Cerebellar nuclear complex (tissue), 1 donor: ENCODE data around the gene GGT6.
"Not testable (repeated sequence)": the region's sequence is repeated elsewhere in the genome, so short reads cannot be mapped to it uniquely, and the experiment has no call there.

Experiments used
- DNase-seq, 2 experiments: peaks; one replicate each; lab custom pipeline; 2025; lab: John Stamatoyannopoulos, UW

GGT6 gene

DNA sequence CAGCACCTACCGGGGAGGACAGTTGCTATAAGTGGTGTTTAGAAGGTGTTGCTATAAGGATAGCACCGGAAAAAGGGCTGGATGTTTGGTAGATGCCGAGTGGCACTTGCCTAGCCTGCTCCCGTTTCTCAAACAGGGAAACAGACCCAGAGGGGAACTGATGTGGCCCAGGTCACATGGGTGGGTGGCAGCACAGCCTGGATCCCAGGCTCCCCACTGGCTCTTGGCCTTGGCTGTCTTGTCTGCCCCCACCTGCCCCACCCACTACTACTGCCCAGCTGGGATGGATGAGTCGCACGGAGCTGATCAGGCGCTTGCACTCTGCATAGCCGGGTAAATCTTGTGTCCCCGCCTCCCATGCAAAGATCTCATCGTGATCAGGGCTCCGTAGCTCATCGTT lies 31.2 kb upstream of the GGT6 start:
- DNase-seq, result no peak

GRCh38 chr17:4590981-4591453 lies 30.6 kb upstream of the GGT6 start:
- no peak for DNase-seq

- DNase-seq, result not testable (repeated sequence)
These were observed 29.7 kb upstream of the GGT6 start for GRCh38 chr17:4590042-4590441.

- DNase-seq, result no peak
These were observed 28.7 kb upstream of the GGT6 start for GRCh38 chr17:4588898-4589625.

- DNase-seq, result no peak
These were observed 28.0 kb upstream of the GGT6 start for GRCh38 chr17:4588391-4588790.

DNA sequence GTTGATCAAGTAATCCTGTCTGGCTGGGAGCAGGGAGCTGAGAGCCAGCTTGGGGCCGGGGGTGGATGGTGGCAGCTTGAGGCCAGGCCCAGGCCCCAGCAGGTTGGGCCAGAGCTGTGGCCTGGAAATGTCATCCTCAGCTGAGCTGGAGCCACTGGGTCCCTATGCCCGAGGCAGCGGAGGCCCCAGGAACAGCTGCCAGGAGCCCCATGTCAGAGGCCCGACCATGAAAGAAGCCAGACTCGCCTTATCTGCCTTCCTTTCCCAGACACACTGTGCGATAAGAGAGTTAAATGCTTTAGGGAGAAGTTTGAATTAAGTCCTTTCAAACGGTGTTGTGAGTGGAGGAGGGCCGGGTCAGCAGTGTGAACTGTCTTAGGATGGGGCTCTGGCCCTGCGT lies 27.4 kb upstream of the GGT6 start:
- DNase-seq, result no peak

DNA sequence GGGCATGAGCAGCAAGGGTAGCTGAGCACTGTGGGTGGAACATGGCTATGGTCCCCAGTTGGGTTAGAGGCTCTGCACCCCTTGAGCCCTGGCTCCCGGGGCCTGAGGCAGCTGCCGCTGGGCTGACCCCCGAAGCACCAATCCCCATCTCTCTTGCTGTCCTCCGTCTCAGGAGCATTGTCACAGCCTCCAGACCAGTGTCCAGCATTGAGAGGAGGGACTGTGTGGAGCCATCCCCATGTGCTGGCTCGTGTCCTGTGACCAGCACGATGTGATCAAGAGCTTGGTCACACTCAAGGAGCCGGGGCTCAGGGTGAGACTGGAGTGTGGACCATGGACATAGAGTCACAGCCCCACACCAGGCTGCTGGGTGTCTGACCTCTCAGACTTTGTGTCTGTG lies 26.8 kb upstream of the GGT6 start:
- DNase-seq, result no peak

- no peak for DNase-seq
These were observed 25.7 kb upstream of the GGT6 start for GRCh38 chr17:4586043-4586442.

GRCh38 chr17:4585638-4585994 lies 25.2 kb upstream of the GGT6 start:
- no peak for DNase-seq

DNA sequence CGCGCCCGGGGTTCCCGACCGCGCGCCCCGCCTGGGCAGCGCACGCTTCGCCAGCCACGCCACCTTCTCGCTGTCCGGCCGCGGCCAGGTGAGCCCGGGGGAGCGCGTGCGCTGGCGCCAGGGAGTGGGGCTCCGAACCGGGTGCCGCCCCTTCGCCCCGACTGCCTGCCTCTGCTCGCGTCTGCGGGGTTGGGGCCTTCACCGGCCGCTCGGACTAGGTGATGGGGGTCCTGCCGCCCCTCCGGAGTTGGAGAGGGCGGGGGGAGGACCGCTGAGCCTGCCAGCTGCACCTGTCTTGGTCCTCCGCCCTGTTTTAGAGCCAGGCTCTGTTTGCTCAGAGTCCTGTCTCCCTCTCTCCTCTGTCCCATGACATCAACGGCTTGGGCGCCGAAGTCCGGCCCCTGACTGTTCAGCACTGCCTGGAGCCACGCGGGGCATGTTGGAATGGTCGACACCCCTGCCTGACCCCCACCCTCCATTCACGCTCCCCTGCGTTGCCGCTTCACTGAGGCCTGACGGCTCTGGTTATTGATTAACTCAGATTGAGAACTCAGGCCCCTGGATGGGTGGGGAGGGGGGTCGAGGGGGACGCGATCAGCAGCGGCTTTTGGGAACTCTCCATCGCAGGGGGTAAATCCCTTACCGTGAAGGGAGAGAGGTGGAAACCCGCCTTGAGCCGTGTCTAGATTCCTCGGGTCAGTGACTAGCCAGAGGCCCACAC lies 24.7 kb upstream of the GGT6 start:
- no peak for DNase-seq

DNA sequence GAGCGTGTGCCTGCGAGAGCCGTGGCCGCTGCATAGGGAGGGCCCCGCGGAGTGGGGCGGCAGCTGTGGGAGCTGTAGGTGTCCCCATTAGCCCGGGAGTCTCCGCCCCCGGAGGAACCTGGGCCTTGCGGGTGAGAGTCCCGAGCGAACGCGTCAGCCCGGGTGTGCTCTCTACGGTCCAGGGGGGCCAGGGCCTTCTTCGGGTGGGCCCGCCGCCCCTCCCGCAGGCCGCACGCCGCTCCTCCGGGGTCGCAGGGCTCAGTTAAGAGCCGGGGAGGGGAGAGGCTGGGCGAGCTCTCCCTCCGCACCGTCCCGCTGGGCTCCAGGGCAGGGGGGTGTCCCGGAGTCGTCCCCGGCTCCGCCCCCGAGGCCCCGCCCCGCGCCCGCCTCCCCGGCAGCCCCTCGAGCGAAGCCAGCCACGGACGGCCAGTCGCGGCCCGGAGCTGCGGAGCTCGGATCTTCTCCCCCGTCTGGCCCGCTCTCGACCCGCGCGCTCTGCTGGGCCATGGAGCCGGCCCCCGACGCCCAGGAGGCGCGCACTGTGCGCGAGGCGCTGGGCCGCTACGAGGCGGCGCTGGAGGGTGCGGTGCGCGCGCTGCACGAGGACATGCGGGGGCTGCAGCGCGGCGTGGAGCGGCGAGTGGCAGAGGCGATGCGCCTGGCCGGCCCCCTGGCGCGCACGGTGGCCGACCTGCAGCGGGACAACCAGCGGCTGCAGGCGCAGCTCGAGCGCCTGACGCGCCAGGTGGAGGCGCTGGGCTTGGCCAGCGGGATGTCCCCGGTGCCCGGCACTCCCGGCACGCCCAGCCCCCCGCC lies 23.9 kb upstream of the GGT6 start, which contains the start of gene SMTNL2:
Gene SMTNL2 (plus strand): TSS at position 429 of the 816 bp plus-strand sequence. CDS start 77 bp downstream, at position 506.
- no peak for DNase-seq

- no peak for DNase-seq
These were observed 23.4 kb upstream of the GGT6 start for GRCh38 chr17:4583782-4584100.

DNA sequence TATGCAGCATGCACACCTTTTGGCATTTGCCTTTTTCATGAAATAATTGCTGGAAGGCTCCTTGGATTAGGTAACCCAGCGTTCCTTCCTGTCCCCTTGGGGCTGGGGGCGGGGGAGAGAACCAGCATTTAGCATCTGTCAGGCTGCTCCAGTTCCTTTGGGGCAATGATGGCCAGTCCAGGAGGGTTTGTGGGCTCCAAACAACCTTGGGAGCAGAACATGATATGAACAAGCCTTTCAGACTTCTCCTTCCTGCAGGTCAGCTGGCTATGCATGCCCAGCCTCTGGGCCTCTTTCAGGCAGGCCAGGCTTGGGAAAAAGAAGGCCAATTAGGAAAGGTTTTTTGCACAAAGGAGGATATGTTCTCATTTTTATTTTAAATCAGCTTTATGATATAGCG lies 22.8 kb upstream of the GGT6 start:
- no peak for DNase-seq

GRCh38 chr17:4582691-4583090 lies 22.3 kb upstream of the GGT6 start:
- no peak for DNase-seq

DNA sequence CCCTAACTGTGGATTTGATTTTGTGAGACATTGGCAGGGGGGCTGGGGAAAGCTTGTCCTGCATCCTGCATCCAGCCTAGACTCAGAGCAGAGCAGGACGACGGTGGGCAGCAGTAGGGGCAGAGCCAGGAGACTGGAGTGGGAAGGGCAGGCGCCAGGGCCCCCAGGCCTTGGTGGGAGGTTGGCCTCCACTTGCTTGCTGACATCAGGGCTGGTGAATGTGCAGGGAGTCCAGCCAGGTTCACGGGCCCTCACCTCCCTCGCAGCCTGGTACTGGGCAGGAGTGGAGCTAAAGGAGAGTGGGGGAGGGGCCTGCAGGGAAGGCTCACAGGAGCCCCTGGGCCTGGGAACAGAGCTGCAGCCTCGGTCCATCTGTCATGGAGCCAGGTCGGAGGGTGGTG lies 21.7 kb upstream of the GGT6 start:
- DNase-seq, result no peak

DNA sequence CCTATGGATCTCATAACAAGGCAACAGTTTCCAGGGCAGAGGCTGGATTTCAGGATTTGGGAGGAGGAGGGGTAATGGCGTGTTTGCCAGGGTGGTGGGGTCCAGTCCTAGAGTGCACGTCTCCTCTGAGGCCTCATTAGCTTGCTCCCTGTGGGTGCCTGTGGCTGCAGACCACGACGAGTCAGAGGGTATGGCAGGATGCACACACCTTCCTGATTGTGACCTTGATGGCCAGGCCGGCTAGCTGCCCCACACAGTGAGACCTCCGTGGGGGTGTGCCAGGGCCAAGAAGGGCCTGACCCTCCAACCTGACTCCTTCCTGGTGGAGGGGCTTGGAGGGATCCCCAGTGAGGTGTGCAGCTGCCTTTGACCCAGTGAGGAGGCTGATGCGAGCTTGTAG lies 19.9 kb upstream of the GGT6 start:
- no peak for DNase-seq

- DNase-seq, result no peak
These were observed 19.3 kb upstream of the GGT6 start for GRCh38 chr17:4579678-4580077.

DNA sequence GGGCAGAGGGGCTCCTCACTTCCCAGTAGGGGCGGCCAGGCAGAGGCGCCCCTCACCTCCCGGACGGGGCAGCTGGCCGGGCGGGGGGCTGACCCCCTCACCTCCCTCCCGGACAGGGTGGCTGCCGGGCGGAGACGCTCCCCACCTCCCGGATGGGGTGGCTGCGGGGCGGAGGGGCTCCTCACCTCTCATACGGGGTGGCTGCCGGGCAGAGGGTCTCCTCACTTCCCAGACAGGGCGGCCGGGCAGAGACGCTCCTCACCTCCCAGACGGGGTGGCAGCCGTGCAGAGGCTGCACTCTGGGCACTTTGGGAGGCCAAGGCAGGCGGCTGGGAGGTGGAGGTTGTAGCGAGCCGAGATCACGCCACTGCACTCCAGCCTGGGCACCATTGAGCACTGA lies 18.0 kb upstream of the GGT6 start:
- DNase-seq, result not testable (repeated sequence)

DNA sequence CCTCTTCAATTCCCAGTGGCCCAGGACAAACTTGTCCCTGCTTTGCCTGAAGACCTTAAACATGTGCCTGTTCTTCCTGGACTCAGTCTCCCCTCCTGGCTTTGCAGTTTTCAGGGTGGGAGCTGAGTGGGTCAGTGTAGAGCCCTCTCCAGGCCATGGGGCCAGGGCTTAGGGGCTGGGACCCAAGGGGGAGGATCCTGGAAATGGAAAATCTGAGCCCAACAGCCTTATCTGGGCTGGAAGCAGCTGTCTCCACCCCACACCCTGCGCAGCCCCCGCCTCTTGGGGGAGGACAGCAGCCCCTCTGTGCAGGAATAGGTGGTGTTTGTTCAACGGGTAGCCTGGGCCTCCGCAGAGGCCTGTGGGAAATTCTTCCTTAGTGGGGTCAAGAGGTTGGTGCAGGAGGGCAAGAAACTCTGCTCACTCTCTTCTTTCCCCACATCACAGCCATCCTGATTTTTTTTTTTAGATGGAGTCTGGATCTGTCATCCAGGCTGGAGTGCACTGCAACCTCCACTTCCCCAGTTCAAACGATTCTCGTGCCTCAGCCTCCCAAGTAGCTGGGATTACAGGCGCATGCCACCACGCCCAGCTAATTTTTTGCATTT lies 17.1 kb upstream of the GGT6 start:
- no peak for DNase-seq

GRCh38 chr17:4576729-4577322 lies 16.4 kb upstream of the GGT6 start:
- no peak for DNase-seq

GRCh38 chr17:4576161-4576558 lies 15.8 kb upstream of the GGT6 start:
- DNase-seq, result no peak

- DNase-seq, result no peak
These were observed 14.2 kb upstream of the GGT6 start for GRCh38 chr17:4574448-4575045.
